ENCODE results near the gene GRID2. TPM values are rescaled to one million over a fixed set of nuclear protein-coding genes. Genes with fewer than 3 reads are reported as not detected.

The GRID2 gene
- total RNA-seq, 6 donors from 2014 or later: 0.76 TPM; not detected in 5

GRCh38 chr4:92641409-92641808, 337.6 kb downstream of the GRID2 start:
- Histone ChIP-seq H3K9me3 (no peaks in the 10 kb centered on the region), H3K4me1 (no peaks in the 10 kb centered on the region), H3K27ac (no peak overlapping the region), H3K36me3 (no peaks in the 10 kb centered on the region), H3K4me3 (no peak overlapping the region), H3K27me3 (peaks cover 0 to 1% (median 0%) of the 10 kb centered on the region in 4 donors)
- no peak for ATAC-seq (ENCODE audit: low FRiP score in 2 of 2)
- no peak for TF ChIP-seq POLR2AphosphoS5 (IDR thresholded peaks at IDR 0.05)
- no peak for TF ChIP-seq CTCF (IDR thresholded peaks at IDR 0.05)
- TF ChIP-seq EP300 (IDR thresholded peaks at IDR 0.05): no peak
- TF ChIP-seq POLR2A (IDR thresholded peaks at IDR 0.05): no peak
- DNase-seq: no peak
- 87% methylated on average over 3 of the region's 3 CpGs for WGBS, 2 donors

GRCh38 chr4:92646826-92647225, 343.1 kb downstream of the GRID2 start:
- Histone ChIP-seq H3K36me3 (no peaks in the 10 kb centered on the region), H3K9me3 (no peaks in the 10 kb centered on the region), H3K4me3 (no peak overlapping the region), H3K4me1 (no peaks in the 10 kb centered on the region), H3K27ac (no peak overlapping the region), H3K27me3 (peaks cover 0 to 1% (median 0%) of the 10 kb centered on the region in 4 donors)
- no peak for TF ChIP-seq CTCF (IDR thresholded peaks at IDR 0.05)
- no peak for TF ChIP-seq EP300 (IDR thresholded peaks at IDR 0.05)
- no peak for TF ChIP-seq POLR2A (IDR thresholded peaks at IDR 0.05)
- no peak for TF ChIP-seq POLR2AphosphoS5 (IDR thresholded peaks at IDR 0.05)
- ATAC-seq (ENCODE audit: low FRiP score in 2 of 2) (no peak), DNase-seq (no peak)
- WGBS, 2 donors: 66 to 68% methylated on average over 2 of the region's 2 CpGs

GRCh38 chr4:92651536-92651935, 347.8 kb downstream of the GRID2 start:
- ATAC-seq (ENCODE audit: low FRiP score in 2 of 2) (no peak), DNase-seq (no peak)
- TF ChIP-seq CTCF (IDR thresholded peaks at IDR 0.05) (no peak), POLR2AphosphoS5 (IDR thresholded peaks at IDR 0.05) (no peak), POLR2A (IDR thresholded peaks at IDR 0.05) (no peak), EP300 (IDR thresholded peaks at IDR 0.05) (no peak)
- no peak overlapping the region for H3K27ac ChIP-seq
- no peaks in the 10 kb centered on the region for H3K36me3 ChIP-seq
- H3K4me1 ChIP-seq: no peaks in the 10 kb centered on the region
- H3K27me3 ChIP-seq: no peaks in the 10 kb centered on the region
- H3K9me3 ChIP-seq: no peaks in the 10 kb centered on the region
- H3K4me3 ChIP-seq: no peak overlapping the region

GRCh38 chr4:92654084-92654483, 350.3 kb downstream of the GRID2 start:
- no peaks in the 10 kb centered on the region for H3K27me3 ChIP-seq
- TF ChIP-seq EP300 (IDR thresholded peaks at IDR 0.05): no peak
- TF ChIP-seq CTCF (IDR thresholded peaks at IDR 0.05): no peak
- TF ChIP-seq POLR2AphosphoS5 (IDR thresholded peaks at IDR 0.05): no peak
- no peak for TF ChIP-seq POLR2A (IDR thresholded peaks at IDR 0.05)
- H3K4me3 ChIP-seq: no peak overlapping the region
- H3K4me1 ChIP-seq: no peaks in the 10 kb centered on the region
- ATAC-seq (ENCODE audit: low FRiP score in 2 of 2) (no peak), DNase-seq (no peak)
- no peaks in the 10 kb centered on the region for H3K36me3 ChIP-seq
- no peak overlapping the region for H3K27ac ChIP-seq
- H3K9me3 ChIP-seq: no peaks in the 10 kb centered on the region

GRCh38 chr4:92657695-92658094, 353.9 kb downstream of the GRID2 start:
- TF ChIP-seq EP300 (IDR thresholded peaks at IDR 0.05) (no peak), POLR2A (IDR thresholded peaks at IDR 0.05) (no peak), CTCF (IDR thresholded peaks at IDR 0.05) (no peak), POLR2AphosphoS5 (IDR thresholded peaks at IDR 0.05) (no peak)

More at GRCh38 chr4:92657695-92658094, 353.9 kb downstream of the GRID2 start:
- Histone ChIP-seq H3K9me3 (no peaks in the 10 kb centered on the region), H3K4me3 (no peak overlapping the region), H3K27ac (no peak overlapping the region), H3K36me3 (no peaks in the 10 kb centered on the region), H3K4me1 (no peaks in the 10 kb centered on the region), H3K27me3 (no peaks in the 10 kb centered on the region)
- DNase-seq: no peak
- no peak for ATAC-seq (ENCODE audit: low FRiP score in 2 of 2)

All from upper lobe of left lung (tissue), 6 donors.